SK-N-SH treated with all-trans-retinoic acid at 6 μM for 48 hours (cell line): Measurements from ENCODE around the gene CTSE.

Source experiments
- ATAC-seq: fragments of 200-7000 bp; cut with Tn5 transposase; 3 replicates; pipeline ENCODE4 v1.9.1; 2020; ENCODE audit warnings: mild to moderate bottlenecking, moderate library complexity
- ARNTL ChIP-seq: fragments of 450-650 bp; formaldehyde crosslinking; IDR thresholded peaks from 2 replicates; pipeline ENCODE4 v1.5.0; 2020; ENCODE audit warnings: low read depth, mild to moderate bottlenecking, moderate library complexity, borderline replicate concordance
- BACH2 ChIP-seq: fragments of 250-450 bp; sonication (Bioruptor Pico); IDR thresholded peaks from 2 replicates; pipeline ENCODE4 v1.9.0; 2021; ENCODE audit warnings: mild to moderate bottlenecking, borderline replicate concordance
- CSDC2 ChIP-seq: fragments of 250-450 bp; sonication (Bioruptor Pico); IDR thresholded peaks from 2 replicates; pipeline ENCODE4 v1.5.0; 2020; ENCODE audit warnings: mild to moderate bottlenecking, moderate library complexity
- CSRNP3 ChIP-seq: fragments of 250-450 bp; sonication (Bioruptor Pico); IDR thresholded peaks from 2 replicates; pipeline ENCODE4 v1.5.1; 2021; ENCODE audit warnings: mild to moderate bottlenecking, moderate library complexity
- ESRRG ChIP-seq: fragments of 250-450 bp; sonication (Bioruptor Pico); IDR thresholded peaks from 2 replicates; pipeline ENCODE4 v1.6.1; 2021; ENCODE audit warnings: mild to moderate bottlenecking
- GLIS3 ChIP-seq: fragments of 250-450 bp; sonication (Bioruptor Pico); IDR thresholded peaks from 2 replicates; pipeline ENCODE4 v1.5.0; 2020; ENCODE audit warnings: mild to moderate bottlenecking, moderate library complexity
- ISL1 ChIP-seq: fragments of 250-450 bp; sonication (Bioruptor Pico); IDR thresholded peaks from 2 replicates; pipeline ENCODE4 v2.1.2; 2022; ENCODE audit warnings: mild to moderate bottlenecking, moderate library complexity
- OSR1 ChIP-seq: fragments of 250-450 bp; sonication (Bioruptor Pico); IDR thresholded peaks from 2 replicates; pipeline ENCODE4 v1.8.0; 2022; ENCODE audit warnings: moderate library complexity, mild to moderate bottlenecking, inconsistent platforms
- PATZ1 ChIP-seq: fragments of 250-450 bp; sonication (Bioruptor Pico); IDR thresholded peaks from 2 replicates; pipeline ENCODE4 v1.8.0; 2020; ENCODE audit warnings: mild to moderate bottlenecking, moderate library complexity, borderline replicate concordance
- POU6F1 ChIP-seq: fragments of 250-450 bp; sonication (Bioruptor Pico); IDR thresholded peaks from 2 replicates; pipeline ENCODE4 v1.8.0; 2021; ENCODE audit warnings: low read depth, mild to moderate bottlenecking, moderate library complexity, borderline replicate concordance
- PPARA ChIP-seq: fragments of 250-450 bp; sonication (Bioruptor Pico); IDR thresholded peaks from 2 replicates; pipeline ENCODE4 v1.5.0; 2020; ENCODE audit warnings: mild to moderate bottlenecking, borderline replicate concordance
- SNAI2 ChIP-seq: fragments of 250-450 bp; sonication (Bioruptor Pico); IDR thresholded peaks from 2 replicates; pipeline ENCODE4 v1.5.0; 2020; ENCODE audit warnings: mild to moderate bottlenecking, moderate library complexity
- TCF4 ChIP-seq: fragments of 250-450 bp; sonication (Bioruptor Pico); IDR thresholded peaks from 2 replicates; pipeline ENCODE4 v1.8.0; 2021; ENCODE audit warnings: mild to moderate bottlenecking, moderate library complexity, borderline replicate concordance
- TOX ChIP-seq: fragments of 250-450 bp; sonication (Bioruptor Pico); IDR thresholded peaks from 2 replicates; pipeline ENCODE4 v1.8.0; 2021; ENCODE audit warnings: mild to moderate bottlenecking, moderate library complexity, borderline replicate concordance
- TSHZ2 ChIP-seq: fragments of 250-450 bp; sonication (Bioruptor Pico); IDR thresholded peaks from 2 replicates; pipeline ENCODE4 v1.5.0; 2020; ENCODE audit warnings: mild to moderate bottlenecking, moderate library complexity
- ZFP30 ChIP-seq: fragments of 450-650 bp; formaldehyde crosslinking; IDR thresholded peaks from 2 replicates; pipeline ENCODE4 v1.5.0; 2022; ENCODE audit warnings: mild to moderate bottlenecking, moderate library complexity
- ZNF565 ChIP-seq: fragments of 450-650 bp; formaldehyde crosslinking; conservative IDR thresholded peaks from 2 replicates; pipeline ENCODE4 v1.5.0; 2020; ENCODE audit warnings: low read depth, mild to moderate bottlenecking, moderate library complexity
- ZNF70 ChIP-seq: fragments of 450-650 bp; formaldehyde crosslinking; IDR thresholded peaks from 2 replicates; pipeline ENCODE4 v1.5.0; 2020; ENCODE audit warnings: mild to moderate bottlenecking, moderate library complexity
- TF ChIP-seq, protein P1 (sequence below): fragments of 250-450 bp; sonication (Bioruptor Pico); IDR thresholded peaks from 2 replicates; pipeline ENCODE4 v1.5.1; 2020; ENCODE audit warnings: low read depth, mild to moderate bottlenecking, moderate library complexity

The CTSE gene

GRCh38 chr1:205961991-205962820 is 61.5 kb downstream of the CTSE start:
- ATAC-seq: no peak
- TF ChIP-seq TOX (CRISPR knock-in tag): no peak
- TF ChIP-seq PATZ1 (CRISPR knock-in tag): no peak
- TF ChIP-seq ZNF70 (CRISPR knock-in tag): no peak
- TF ChIP-seq, protein P1, sequence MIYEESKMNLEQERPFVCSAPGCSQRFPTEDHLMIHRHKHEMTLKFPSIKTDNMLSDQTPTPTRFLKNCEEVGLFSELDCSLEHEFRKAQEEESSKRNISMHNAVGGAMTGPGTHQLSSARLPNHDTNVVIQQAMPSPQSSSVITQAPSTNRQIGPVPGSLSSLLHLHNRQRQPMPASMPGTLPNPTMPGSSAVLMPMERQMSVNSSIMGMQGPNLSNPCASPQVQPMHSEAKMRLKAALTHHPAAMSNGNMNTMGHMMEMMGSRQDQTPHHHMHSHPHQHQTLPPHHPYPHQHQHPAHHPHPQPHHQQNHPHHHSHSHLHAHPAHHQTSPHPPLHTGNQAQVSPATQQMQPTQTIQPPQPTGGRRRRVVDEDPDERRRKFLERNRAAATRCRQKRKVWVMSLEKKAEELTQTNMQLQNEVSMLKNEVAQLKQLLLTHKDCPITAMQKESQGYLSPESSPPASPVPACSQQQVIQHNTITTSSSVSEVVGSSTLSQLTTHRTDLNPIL: no peak
- no peak for TF ChIP-seq CSRNP3 (CRISPR knock-in tag)
- no peak for TF ChIP-seq POU6F1 (CRISPR knock-in tag)
- no peak for TF ChIP-seq BACH2 (CRISPR knock-in tag)
- no peak for TF ChIP-seq OSR1

- TF ChIP-seq SNAI2 (CRISPR knock-in tag): no peak
- TF ChIP-seq ARNTL: no peak
- TF ChIP-seq ESRRG (CRISPR knock-in tag): no peak
- no peak for TF ChIP-seq ZFP30
- TF ChIP-seq POU6F1 (CRISPR knock-in tag): no peak
- TF ChIP-seq ISL1 (CRISPR knock-in tag): no peak
- no peak for TF ChIP-seq CSDC2 (CRISPR knock-in tag)
- no peak for TF ChIP-seq OSR1
- TF ChIP-seq PPARA (CRISPR knock-in tag): no peak
- TF ChIP-seq PATZ1 (CRISPR knock-in tag): no peak
- TF ChIP-seq TCF4 (CRISPR knock-in tag): no peak
- ATAC-seq: no peak
Measured at GRCh38 chr1:205961405-205961804, 62.3 kb downstream of the CTSE start.

- TF ChIP-seq ZNF565 (CRISPR knock-in tag) (no peak), ZFP30 (no peak), ZNF70 (CRISPR knock-in tag) (no peak), GLIS3 (CRISPR knock-in tag) (no peak), PPARA (CRISPR knock-in tag) (no peak), TSHZ2 (CRISPR knock-in tag) (no peak), PATZ1 (CRISPR knock-in tag) (no peak)
- ATAC-seq: no peak
Measured at GRCh38 chr1:205959789-205960188, 63.9 kb downstream of the CTSE start.
